Adrenal gland (tissue), 12 donors: Measurements from ENCODE around the gene CARD9. TPM values are rescaled to one million over a fixed set of nuclear protein-coding genes. Genes with fewer than 3 reads are reported as not detected.

Experiments
- DNase-seq, 7 donors: peaks; one replicate each; pipeline ENCODE4 v3.0.0-alpha.2; 2019 to 2020
- H3K27ac ChIP-seq, 5 donors: fragments of 200-600 bp; sonication (generic) in 4 of 5; 1 replicate in 3 of 5; 2 replicates in 2 of 5; pipeline versions ENCODE4 v1.5.1 to v1.8.0; 2016 to 2020; ENCODE audit warnings: mild to moderate bottlenecking in 1 of 5
- H3K27me3 ChIP-seq: fragments of 200-600 bp; 2 replicates; pipeline ENCODE4 v1.8.0; 2021
- H3K36me3 ChIP-seq, 2 donors: fragments of 200-600 bp; replicated peaks in 1 of 2; 1 replicate in 1 of 2; 2 replicates in 1 of 2; pipeline versions ENCODE4 v1.5.1 to v1.8.0; 2018 to 2022
- H3K4me1 ChIP-seq, 2 donors: fragments of 200-600 bp; replicated peaks in 1 of 2; 1 replicate in 1 of 2; 2 replicates in 1 of 2; pipeline versions ENCODE4 v1.5.1 to v1.8.0; 2018 to 2021
- H3K4me3 ChIP-seq, 4 donors: fragments of 200-600 bp; sonication (generic) in 3 of 4; one replicate each; pipeline ENCODE4 v1.5.1; 2016 to 2018
- H3K9me3 ChIP-seq, 3 donors: fragments of 200-600 bp; sonication (generic) in 1 of 3; replicated peaks in 1 of 3; 1 replicate in 2 of 3; 2 replicates in 1 of 3; pipeline versions ENCODE4 v1.5.1 to v1.8.0; 2016 to 2021
- POLR2A ChIP-seq, 2 donors: fragments of 450-650 bp; IDR thresholded peaks; one replicate each; pipeline ENCODE4 v1.6.1; 2017; ENCODE audit warnings: antibody characterized with exemption in 2 of 2, mild to moderate bottlenecking in 2 of 2, moderate library complexity in 1 of 2
- WGBS, 4 donors: extraction: QIAGEN DNeasy Blood & Tissue Kit in 2 of 4; methylation state at CpG; one replicate each; pipeline versions ENCODE4 v1.1.5 to v1.1.7; 2013 to 2017; 5-methylcytosine and 5-hydroxymethylcytosine counted together
- intact Hi-C, 2 donors: fragments of 100-400 bp; cut with DNase I; formaldehyde crosslinking; loops; one replicate each; pipeline versions ENCODE4 v1.14.1 to v1.15.0; 2022 to 2023
- polyA plus RNA-seq, 3 donors: library from polyadenylated mRNA; stranded (reverse); fragments of 200-250 nt in 2 of 3; fragments of 350-450 nt in 1 of 3; fragmentation: Illumina TruSeq in 1 of 3; extraction: RNeasy Lipid Tissue Mini Kit (QIAGEN cat#74804) in 1 of 3; gene quantifications; one replicate each; pipeline ENCODE4 v1.2.3, GENCODE V29; 2013 to 2014
- total RNA-seq, 9 donors: library from RNA; depleted of rRNA in 4 of 9; stranded (reverse); fragments of >200 nt in 4 of 9; fragments of 120-200 nt in 1 of 9; fragmentation: NEBNext Ultra II Directional in 1 of 9; extraction: Animal tissue kit (Norgen Biotek cat#: 25700) in 1 of 9; gene quantifications; one replicate each; pipeline versions ENCODE4 v1.1.0 to v1.2.4, GENCODE V29; 2013 to 2023
- TF ChIP-seq, protein P1 (sequence below), 6 experiments: fragments of 450-650 bp in 4 of 6; fragments of 200-600 bp in 2 of 6; sonication (generic) in 1 of 6; IDR thresholded peaks; 1 replicate in 5 of 6; 2 replicates in 1 of 6; pipeline versions ENCODE4 v1.5.1 to v1.8.0; 2016 to 2021; ENCODE audit warnings: antibody characterized with exemption in 6 of 6, mild to moderate bottlenecking in 2 of 6, moderate library complexity in 1 of 6
- donor health status: healthy with polysubstance abuse.
- donor health status: Bipolar disorder and iron deficiency.
- donor health status: DM: yes; HTN: yes; CAD: no.
- donor health status: DM: no; HTN: no; CAD: no.
- donor health status: DM: no; HTN: no; CAD: no.
- donor health status: DM: yes; HTN: yes; CAD: no.

CARD9 gene
- total and polyA plus RNA-seq, 12 donors: 0.35 to 10.6 (median 4.0) TPM

GRCh38 chr9:136344544-136345280, 28.8 kb downstream of the CARD9 start:
- Histone ChIP-seq H3K36me3 (no peaks in the 10 kb centered on the region), H3K27me3 (no peaks in the 10 kb centered on the region), H3K9me3 (no peaks in the 10 kb centered on the region), H3K4me3 (no peak overlapping the region), H3K27ac (peak overlapping the region in 2 of 5 donors; percentile 49 to 75), H3K4me1 (peaks cover 16 to 45% of the 10 kb centered on the region in 2 donors)
- no peak for DNase-seq
- WGBS, 4 donors: 77 to 88% (median 81%) methylated on average over 10 to 21 of the region's 21 CpGs
- intact Hi-C loops: no loop called here
- TF ChIP-seq, protein P1, sequence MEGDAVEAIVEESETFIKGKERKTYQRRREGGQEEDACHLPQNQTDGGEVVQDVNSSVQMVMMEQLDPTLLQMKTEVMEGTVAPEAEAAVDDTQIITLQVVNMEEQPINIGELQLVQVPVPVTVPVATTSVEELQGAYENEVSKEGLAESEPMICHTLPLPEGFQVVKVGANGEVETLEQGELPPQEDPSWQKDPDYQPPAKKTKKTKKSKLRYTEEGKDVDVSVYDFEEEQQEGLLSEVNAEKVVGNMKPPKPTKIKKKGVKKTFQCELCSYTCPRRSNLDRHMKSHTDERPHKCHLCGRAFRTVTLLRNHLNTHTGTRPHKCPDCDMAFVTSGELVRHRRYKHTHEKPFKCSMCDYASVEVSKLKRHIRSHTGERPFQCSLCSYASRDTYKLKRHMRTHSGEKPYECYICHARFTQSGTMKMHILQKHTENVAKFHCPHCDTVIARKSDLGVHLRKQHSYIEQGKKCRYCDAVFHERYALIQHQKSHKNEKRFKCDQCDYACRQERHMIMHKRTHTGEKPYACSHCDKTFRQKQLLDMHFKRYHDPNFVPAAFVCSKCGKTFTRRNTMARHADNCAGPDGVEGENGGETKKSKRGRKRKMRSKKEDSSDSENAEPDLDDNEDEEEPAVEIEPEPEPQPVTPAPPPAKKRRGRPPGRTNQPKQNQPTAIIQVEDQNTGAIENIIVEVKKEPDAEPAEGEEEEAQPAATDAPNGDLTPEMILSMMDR (IDR thresholded peaks at IDR 0.05): no peak
- TF ChIP-seq POLR2A (IDR thresholded peaks at IDR 0.05): no peak

- TF ChIP-seq, protein P1 (IDR thresholded peaks at IDR 0.05): no peak
- no peak for TF ChIP-seq POLR2A (IDR thresholded peaks at IDR 0.05)
- no peak for DNase-seq
- intact Hi-C loops: no loop called here
- Histone ChIP-seq H3K4me1 (peaks cover 16 to 45% of the 10 kb centered on the region in 2 donors), H3K9me3 (no peaks in the 10 kb centered on the region), H3K36me3 (no peaks in the 10 kb centered on the region), H3K27me3 (no peaks in the 10 kb centered on the region), H3K27ac (peak overlapping the region in 1 of 5 donors; percentile 78), H3K4me3 (no peak overlapping the region)
- 93 to 98% (median 94%) methylated on average over 20 to 24 of the region's 24 CpGs for WGBS, 4 donors
These were observed 29.6 kb downstream of the CARD9 start for GRCh38 chr9:136343884-136344269.

GRCh38 chr9:136343121-136343883, 30.2 kb downstream of the CARD9 start:
- WGBS, 4 donors: 20 to 55% (median 49%) methylated on average over 2 to 23 of the region's 23 CpGs
- H3K27me3 ChIP-seq: no peaks in the 10 kb centered on the region
- H3K4me3 ChIP-seq: peak overlapping the region in 1 of 4 donors; percentile 51
- intact Hi-C loops: no loop called here
- DNase-seq: peak; percentile 62 to 90 (median 73)
- no peaks in the 10 kb centered on the region for H3K9me3 ChIP-seq
- peaks cover 16 to 45% of the 10 kb centered on the region in 2 donors for H3K4me1 ChIP-seq
- TF ChIP-seq POLR2A (IDR thresholded peaks at IDR 0.05): no peak
- TF ChIP-seq, protein P1 (IDR thresholded peaks at IDR 0.05): no peak
- H3K27ac ChIP-seq: peak overlapping the region in 4 of 5 donors; percentile 48 to 81 (median 67)
- H3K36me3 ChIP-seq: no peaks in the 10 kb centered on the region
